Mucosa of rectum (tissue), 2 donors: ENCODE data around the gene PPP1R13L.

Experiments
- H3K27ac ChIP-seq, 2 donors: one replicate each; pipeline ENCODE4 v1.7.0; 2013; ENCODE audit warnings: inconsistent platforms in 2 of 2, low read depth in 2 of 2, low read length in 2 of 2
- H3K27me3 ChIP-seq, 2 donors: one replicate each; pipeline ENCODE4 v1.7.0; 2013; ENCODE audit warnings: low read length in 2 of 2; ENCODE audit not compliant: control insufficient read depth in 2 of 2, insufficient read depth in 2 of 2
- H3K36me3 ChIP-seq, 2 donors: one replicate each; pipeline ENCODE4 v1.7.0; 2013; ENCODE audit warnings: low read length in 2 of 2; ENCODE audit not compliant: control insufficient read depth in 2 of 2, insufficient read depth in 2 of 2
- H3K4me1 ChIP-seq, 2 donors: one replicate each; pipeline ENCODE4 v1.7.0; 2013; ENCODE audit warnings: low read length in 2 of 2, mild to moderate bottlenecking in 1 of 2; ENCODE audit not compliant: control insufficient read depth in 2 of 2, insufficient read depth in 2 of 2
- H3K4me3 ChIP-seq, 2 donors: one replicate each; pipeline ENCODE4 v1.7.0; 2013; ENCODE audit warnings: low read length in 2 of 2
- H3K9ac ChIP-seq, 2 donors: one replicate each; pipeline ENCODE4 v1.7.0; 2013; ENCODE audit warnings: low read length in 2 of 2, low read depth in 1 of 2, mild to moderate bottlenecking in 1 of 2
- H3K9me3 ChIP-seq, 2 donors: one replicate each; pipeline ENCODE4 v1.7.0; 2013; ENCODE audit warnings: low read length in 2 of 2; ENCODE audit not compliant: control insufficient read depth in 2 of 2
- donor health status: healthy.
- donor health status: Normal muscosa, but diverticular disease.

Gene PPP1R13L

GRCh38 chr19:45368737-45369340 lies 36.0 kb downstream of the PPP1R13L start:
- Histone ChIP-seq H3K27ac (no peak overlapping the region), H3K36me3 (peaks cover 0 to 3% of the 10 kb centered on the region in 2 donors), H3K4me3 (no peak overlapping the region), H3K9ac (no peak overlapping the region), H3K27me3 (no peaks in the 10 kb centered on the region), H3K9me3 (no peaks in the 10 kb centered on the region), H3K4me1 (peaks cover 0 to 2% of the 10 kb centered on the region in 2 donors)

DNA sequence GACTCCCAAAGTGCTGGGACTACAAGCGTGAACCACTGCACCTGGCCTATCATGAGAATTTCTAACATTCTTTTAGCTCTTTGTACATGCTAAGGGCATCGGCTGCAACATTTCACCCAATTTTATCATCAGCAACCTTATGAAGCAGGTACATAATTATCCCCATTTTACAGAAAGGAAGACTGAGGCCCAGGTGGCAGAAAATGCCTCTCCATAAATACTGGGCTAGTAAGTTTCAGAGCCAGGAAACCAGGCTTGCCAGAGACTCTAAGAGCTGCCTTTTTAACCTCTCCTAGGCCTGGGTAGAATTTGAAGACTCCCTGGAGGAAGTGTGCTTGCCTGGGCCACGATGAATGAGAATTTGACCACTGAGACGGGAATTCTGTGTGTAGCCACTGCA lies 36.7 kb downstream of the PPP1R13L start:
- H3K27ac ChIP-seq: no peak overlapping the region
- H3K9me3 ChIP-seq: no peaks in the 10 kb centered on the region
- H3K4me1 ChIP-seq: peaks cover 0 to 2% of the 10 kb centered on the region in 2 donors
- H3K9ac ChIP-seq: no peak overlapping the region
- H3K36me3 ChIP-seq: peaks cover 0 to 3% of the 10 kb centered on the region in 2 donors
- H3K4me3 ChIP-seq: no peak overlapping the region
- H3K27me3 ChIP-seq: no peaks in the 10 kb centered on the region

DNA sequence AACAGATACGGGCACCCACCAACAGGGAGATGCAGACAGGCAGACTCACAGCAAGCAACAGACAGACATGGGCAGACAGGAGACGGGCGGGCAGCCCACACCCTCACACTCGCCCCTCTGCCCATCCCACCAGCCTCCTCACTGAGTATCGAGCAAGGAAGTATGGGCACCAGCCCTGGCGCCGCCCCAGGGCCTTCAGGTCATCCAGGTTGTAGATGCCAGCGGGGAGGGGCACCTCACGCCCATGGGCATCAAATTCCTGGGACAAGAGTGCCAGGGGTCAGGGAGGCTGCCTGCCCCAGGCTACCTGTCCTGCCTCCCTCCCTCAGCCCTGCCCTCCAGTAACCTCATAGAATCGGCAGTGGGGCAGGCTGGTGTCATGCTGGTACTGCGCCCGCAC lies 40.2 kb downstream of the PPP1R13L start:
- H3K4me3 ChIP-seq: no peak overlapping the region
- H3K4me1 ChIP-seq: peaks cover 0 to 2% of the 10 kb centered on the region in 2 donors
- H3K27me3 ChIP-seq: no peaks in the 10 kb centered on the region
- H3K36me3 ChIP-seq: peaks cover 7 to 9% of the 10 kb centered on the region in 2 donors
- H3K27ac ChIP-seq: no peak overlapping the region
- H3K9me3 ChIP-seq: no peaks in the 10 kb centered on the region
- H3K9ac ChIP-seq: no peak overlapping the region

DNA sequence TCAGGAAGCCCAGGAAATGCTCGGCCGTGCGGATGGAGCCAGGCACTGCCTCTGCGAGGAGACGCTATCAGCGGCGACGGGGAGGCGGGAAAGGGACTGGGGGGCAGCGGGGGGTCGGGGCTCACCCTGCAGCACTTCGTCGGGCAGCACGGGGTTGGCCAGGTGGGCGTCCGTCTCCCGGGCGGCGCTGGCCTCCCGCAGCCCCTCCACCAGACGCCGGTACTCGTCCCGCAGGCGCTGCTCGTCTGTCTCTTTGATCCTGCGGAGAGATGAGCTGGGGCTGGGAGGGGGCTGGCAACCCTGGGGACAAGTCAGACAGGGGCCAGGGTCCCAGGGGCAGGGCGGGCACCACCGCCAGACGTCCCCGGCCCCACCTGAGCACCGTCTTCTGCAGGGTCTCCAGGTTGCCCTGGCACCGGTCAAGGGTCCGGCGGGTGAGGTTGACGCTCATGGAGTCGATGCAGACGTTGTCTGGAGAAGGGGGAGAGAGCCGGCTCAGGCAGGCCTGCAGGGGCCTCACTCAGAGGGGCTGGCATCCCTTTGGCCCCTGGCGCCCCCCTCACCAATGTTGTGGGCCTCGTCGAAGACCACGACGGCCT lies 40.9 kb downstream of the PPP1R13L start:
- no peaks in the 10 kb centered on the region for H3K4me1 ChIP-seq
- H3K9me3 ChIP-seq: no peaks in the 10 kb centered on the region
- H3K9ac ChIP-seq: no peak overlapping the region
- peaks cover 7 to 11% of the 10 kb centered on the region in 2 donors for H3K36me3 ChIP-seq
- H3K27me3 ChIP-seq: no peaks in the 10 kb centered on the region
- H3K27ac ChIP-seq: no peak overlapping the region
- H3K4me3 ChIP-seq: no peak overlapping the region

GRCh38 chr19:45362291-45362690 lies 42.6 kb downstream of the PPP1R13L start:
- no peak overlapping the region for H3K4me3 ChIP-seq
- no peak overlapping the region for H3K27ac ChIP-seq
- no peaks in the 10 kb centered on the region for H3K27me3 ChIP-seq
- no peaks in the 10 kb centered on the region for H3K4me1 ChIP-seq
- no peak overlapping the region for H3K9ac ChIP-seq
- no peaks in the 10 kb centered on the region for H3K9me3 ChIP-seq
- peaks cover 7 to 11% of the 10 kb centered on the region in 2 donors for H3K36me3 ChIP-seq

- H3K27me3 ChIP-seq: no peaks in the 10 kb centered on the region
- peaks cover 7 to 11% of the 10 kb centered on the region in 2 donors for H3K36me3 ChIP-seq
- no peak overlapping the region for H3K27ac ChIP-seq
- no peaks in the 10 kb centered on the region for H3K4me1 ChIP-seq
- H3K9me3 ChIP-seq: no peaks in the 10 kb centered on the region
- H3K4me3 ChIP-seq: no peak overlapping the region
- H3K9ac ChIP-seq: no peak overlapping the region
Measured at GRCh38 chr19:45361608-45362007, 43.3 kb downstream of the PPP1R13L start.

DNA sequence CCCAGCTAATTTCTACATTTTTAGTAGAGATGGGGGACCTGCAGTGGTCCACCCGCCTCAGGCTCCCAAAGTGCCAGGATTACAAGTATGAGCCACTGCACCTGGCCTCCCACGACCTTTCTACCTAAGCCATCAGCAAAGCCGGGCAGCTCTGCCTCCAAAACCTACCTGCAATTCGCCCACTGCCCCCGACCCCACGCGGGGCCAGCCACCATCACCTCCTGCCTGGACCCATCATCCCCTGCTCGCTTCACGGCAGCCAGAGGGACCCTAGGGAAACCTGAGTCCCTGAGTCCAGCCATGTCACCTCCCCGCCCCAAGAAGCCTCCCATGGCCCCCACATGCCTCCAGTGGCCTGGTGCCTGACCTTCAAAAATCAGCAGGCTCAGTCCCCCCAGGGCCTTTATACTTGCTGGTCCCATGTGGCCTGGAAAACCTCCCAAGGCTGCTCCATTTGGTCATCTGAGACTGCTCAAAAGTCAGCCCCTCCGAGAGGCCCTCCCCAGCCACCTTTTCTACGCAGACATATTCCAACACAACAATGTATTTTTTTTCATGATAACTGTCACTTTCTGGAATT lies 46.6 kb downstream of the PPP1R13L start:
- Histone ChIP-seq H3K27me3 (no peaks in the 10 kb centered on the region), H3K36me3 (peaks cover 8 to 24% of the 10 kb centered on the region in 2 donors), H3K4me1 (no peaks in the 10 kb centered on the region), H3K4me3 (no peak overlapping the region), H3K9me3 (no peaks in the 10 kb centered on the region), H3K27ac (no peak overlapping the region), H3K9ac (no peak overlapping the region)

DNA sequence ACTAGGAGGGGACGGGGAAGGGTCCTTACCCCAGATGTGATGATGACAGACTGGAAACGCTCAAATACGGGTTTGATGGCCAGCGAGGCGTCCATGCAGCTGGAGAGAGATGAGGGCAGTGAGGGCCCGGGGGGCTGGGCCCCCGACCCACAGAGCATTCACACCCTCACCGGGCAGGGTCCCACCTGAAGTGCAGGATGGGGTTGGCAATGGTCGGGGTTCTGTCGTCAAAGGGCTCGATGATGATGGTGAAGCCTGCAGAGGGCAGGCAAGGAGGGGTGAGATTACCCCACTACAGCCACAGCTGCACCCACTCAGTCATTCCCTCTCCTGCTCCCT lies 47.5 kb downstream of the PPP1R13L start:
- no peak overlapping the region for H3K4me3 ChIP-seq
- H3K27me3 ChIP-seq: no peaks in the 10 kb centered on the region
- no peak overlapping the region for H3K9ac ChIP-seq
- no peak overlapping the region for H3K27ac ChIP-seq
- peaks cover 8 to 28% of the 10 kb centered on the region in 2 donors for H3K36me3 ChIP-seq
- no peaks in the 10 kb centered on the region for H3K4me1 ChIP-seq
- no peaks in the 10 kb centered on the region for H3K9me3 ChIP-seq

GRCh38 chr19:45356760-45357444 lies 48.0 kb downstream of the PPP1R13L start:
- Histone ChIP-seq H3K4me1 (no peaks in the 10 kb centered on the region), H3K9ac (no peak overlapping the region), H3K27ac (no peak overlapping the region), H3K9me3 (no peaks in the 10 kb centered on the region), H3K36me3 (peaks cover 8 to 27% of the 10 kb centered on the region in 2 donors), H3K4me3 (no peak overlapping the region), H3K27me3 (no peaks in the 10 kb centered on the region)

DNA sequence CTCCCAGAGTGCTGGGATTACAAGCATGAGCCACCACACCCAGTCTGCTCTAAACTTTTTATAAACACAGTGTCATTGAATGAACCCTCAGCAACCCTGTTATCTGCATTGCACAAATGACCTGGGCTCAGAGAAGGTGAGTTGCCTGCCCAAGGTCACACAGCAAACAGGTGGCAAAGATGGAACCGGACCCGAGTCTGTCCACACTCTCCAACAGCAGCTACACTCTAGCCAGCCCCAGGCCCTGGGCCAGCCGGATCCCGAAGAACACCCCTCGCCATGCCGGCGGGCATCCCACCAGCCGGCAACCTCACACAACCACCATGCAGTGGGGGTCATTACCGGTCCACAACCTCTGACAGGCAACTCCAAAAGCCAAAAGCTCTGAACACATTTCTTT lies 49.0 kb downstream of the PPP1R13L start:
- H3K36me3 ChIP-seq: peaks cover 4 to 23% of the 10 kb centered on the region in 2 donors
- H3K9me3 ChIP-seq: no peaks in the 10 kb centered on the region
- no peak overlapping the region for H3K9ac ChIP-seq
- H3K4me1 ChIP-seq: no peaks in the 10 kb centered on the region
- no peaks in the 10 kb centered on the region for H3K27me3 ChIP-seq
- H3K27ac ChIP-seq: no peak overlapping the region
- H3K4me3 ChIP-seq: no peak overlapping the region
